Measurements from ENCODE around the gene FARS2. TPM values are rescaled to one million over a fixed set of nuclear protein-coding genes. Genes with fewer than 3 reads are reported as not detected.

FARS2 gene
- polyA plus RNA-seq, 2 of the 4 experiments (the other 2 are of a cell fraction), result 12.9 to 17.5 TPM

DNA sequence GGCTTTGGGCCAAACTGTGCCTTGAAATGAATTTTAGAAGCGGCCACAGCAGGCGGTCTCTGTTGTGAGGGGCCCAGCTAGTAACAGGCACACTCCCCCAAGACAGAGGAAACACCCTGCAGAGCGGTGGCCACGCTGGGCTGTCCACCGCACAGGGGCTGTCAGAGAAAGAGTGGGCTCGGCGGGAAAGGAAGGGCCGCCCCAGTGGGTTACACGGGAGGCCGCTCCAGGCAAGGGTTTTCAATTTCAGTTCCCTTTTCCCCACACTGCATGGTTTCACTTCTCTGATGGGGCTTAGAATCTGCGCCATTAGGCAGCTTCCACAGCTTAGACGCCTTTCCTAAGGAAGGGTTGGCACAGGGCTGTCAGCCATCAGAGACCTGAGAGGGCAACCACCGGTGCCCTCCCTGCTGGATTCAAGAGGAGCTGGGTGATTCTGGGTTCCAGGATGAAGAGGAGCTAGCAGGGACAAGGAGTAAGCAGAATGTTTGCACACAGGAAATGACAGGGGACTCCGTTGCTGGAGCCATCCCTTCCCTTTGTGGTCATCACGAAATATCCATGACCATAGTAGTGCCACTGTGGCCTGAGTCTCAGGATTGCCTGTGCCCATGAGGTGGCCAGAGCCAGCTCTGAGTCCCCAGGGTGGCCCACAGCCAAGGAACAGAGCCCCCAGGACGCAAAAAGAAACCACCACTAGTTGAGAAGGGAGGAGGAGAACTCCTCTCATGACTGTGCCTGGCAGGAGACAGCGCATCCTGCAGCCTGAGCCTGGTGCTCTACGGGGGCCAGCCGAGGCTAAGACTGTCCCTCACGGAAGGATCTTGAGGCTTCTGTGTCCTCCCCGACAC is 462.8 kb downstream of the FARS2 start:
- 86% methylated on average over 16 of the region's 21 CpGs for WGBS (ENCODE audit: missing lambda C conversion rate)
- ATAC-seq, result no peak
- FAIRE-seq, result no peak
- Histone ChIP-seq H3K4me1 (no peaks in the 10 kb centered on the region), H3K4me3 (no peak overlapping the region), H3K9me3 (no peaks in the 10 kb centered on the region), H3K27ac (no peak overlapping the region), H3K4me2 (no peak overlapping the region)
- CTCF ChIA-PET, result no interaction called here
- POLR2A ChIA-PET, result no interaction called here
- no peak for TF ChIP-seq JUN (IDR thresholded peaks at IDR 0.05)
- TF ChIP-seq, protein P1, sequence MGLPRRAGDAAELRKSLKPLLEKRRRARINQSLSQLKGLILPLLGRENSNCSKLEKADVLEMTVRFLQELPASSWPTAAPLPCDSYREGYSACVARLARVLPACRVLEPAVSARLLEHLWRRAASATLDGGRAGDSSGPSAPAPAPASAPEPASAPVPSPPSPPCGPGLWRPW (IDR thresholded peaks at IDR 0.05), result no peak
- TF ChIP-seq E2F6 (IDR thresholded peaks at IDR 0.05; ENCODE audit: borderline replicate concordance, low read depth), result no peak
- TF ChIP-seq, protein P2, sequence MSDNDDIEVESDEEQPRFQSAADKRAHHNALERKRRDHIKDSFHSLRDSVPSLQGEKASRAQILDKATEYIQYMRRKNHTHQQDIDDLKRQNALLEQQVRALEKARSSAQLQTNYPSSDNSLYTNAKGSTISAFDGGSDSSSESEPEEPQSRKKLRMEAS (IDR thresholded peaks at IDR 0.05), result no peak
- no peak for TF ChIP-seq HMGXB4 (CRISPR knock-in tag; IDR thresholded peaks at IDR 0.05; ENCODE audit: borderline replicate concordance)
- TF ChIP-seq, protein P3, sequence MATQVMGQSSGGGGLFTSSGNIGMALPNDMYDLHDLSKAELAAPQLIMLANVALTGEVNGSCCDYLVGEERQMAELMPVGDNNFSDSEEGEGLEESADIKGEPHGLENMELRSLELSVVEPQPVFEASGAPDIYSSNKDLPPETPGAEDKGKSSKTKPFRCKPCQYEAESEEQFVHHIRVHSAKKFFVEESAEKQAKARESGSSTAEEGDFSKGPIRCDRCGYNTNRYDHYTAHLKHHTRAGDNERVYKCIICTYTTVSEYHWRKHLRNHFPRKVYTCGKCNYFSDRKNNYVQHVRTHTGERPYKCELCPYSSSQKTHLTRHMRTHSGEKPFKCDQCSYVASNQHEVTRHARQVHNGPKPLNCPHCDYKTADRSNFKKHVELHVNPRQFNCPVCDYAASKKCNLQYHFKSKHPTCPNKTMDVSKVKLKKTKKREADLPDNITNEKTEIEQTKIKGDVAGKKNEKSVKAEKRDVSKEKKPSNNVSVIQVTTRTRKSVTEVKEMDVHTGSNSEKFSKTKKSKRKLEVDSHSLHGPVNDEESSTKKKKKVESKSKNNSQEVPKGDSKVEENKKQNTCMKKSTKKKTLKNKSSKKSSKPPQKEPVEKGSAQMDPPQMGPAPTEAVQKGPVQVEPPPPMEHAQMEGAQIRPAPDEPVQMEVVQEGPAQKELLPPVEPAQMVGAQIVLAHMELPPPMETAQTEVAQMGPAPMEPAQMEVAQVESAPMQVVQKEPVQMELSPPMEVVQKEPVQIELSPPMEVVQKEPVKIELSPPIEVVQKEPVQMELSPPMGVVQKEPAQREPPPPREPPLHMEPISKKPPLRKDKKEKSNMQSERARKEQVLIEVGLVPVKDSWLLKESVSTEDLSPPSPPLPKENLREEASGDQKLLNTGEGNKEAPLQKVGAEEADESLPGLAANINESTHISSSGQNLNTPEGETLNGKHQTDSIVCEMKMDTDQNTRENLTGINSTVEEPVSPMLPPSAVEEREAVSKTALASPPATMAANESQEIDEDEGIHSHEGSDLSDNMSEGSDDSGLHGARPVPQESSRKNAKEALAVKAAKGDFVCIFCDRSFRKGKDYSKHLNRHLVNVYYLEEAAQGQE (IDR thresholded peaks at IDR 0.05), result no peak
- no peak for TF ChIP-seq RNF2 (IDR thresholded peaks at IDR 0.05; ENCODE audit: borderline replicate concordance, low read depth)
- TF ChIP-seq, protein P4, sequence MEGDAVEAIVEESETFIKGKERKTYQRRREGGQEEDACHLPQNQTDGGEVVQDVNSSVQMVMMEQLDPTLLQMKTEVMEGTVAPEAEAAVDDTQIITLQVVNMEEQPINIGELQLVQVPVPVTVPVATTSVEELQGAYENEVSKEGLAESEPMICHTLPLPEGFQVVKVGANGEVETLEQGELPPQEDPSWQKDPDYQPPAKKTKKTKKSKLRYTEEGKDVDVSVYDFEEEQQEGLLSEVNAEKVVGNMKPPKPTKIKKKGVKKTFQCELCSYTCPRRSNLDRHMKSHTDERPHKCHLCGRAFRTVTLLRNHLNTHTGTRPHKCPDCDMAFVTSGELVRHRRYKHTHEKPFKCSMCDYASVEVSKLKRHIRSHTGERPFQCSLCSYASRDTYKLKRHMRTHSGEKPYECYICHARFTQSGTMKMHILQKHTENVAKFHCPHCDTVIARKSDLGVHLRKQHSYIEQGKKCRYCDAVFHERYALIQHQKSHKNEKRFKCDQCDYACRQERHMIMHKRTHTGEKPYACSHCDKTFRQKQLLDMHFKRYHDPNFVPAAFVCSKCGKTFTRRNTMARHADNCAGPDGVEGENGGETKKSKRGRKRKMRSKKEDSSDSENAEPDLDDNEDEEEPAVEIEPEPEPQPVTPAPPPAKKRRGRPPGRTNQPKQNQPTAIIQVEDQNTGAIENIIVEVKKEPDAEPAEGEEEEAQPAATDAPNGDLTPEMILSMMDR (IDR thresholded peaks at IDR 0.05), result no peak
- TF ChIP-seq JUNB (IDR thresholded peaks at IDR 0.05), result no peak
- no peak for TF ChIP-seq FOSL2 (IDR thresholded peaks at IDR 0.05)
- no peak for TF ChIP-seq FOSL2 (CRISPR knock-in tag; IDR thresholded peaks at IDR 0.05)
- TF ChIP-seq ELK1 (IDR thresholded peaks at IDR 0.05; ENCODE audit: low read depth, low read length), result no peak
- TF ChIP-seq EP300 (IDR thresholded peaks at IDR 0.05), result no peak
- DNase-seq (ENCODE audit: low read depth in 1 of 2, low spot score in 1 of 2), result no peak

DNA sequence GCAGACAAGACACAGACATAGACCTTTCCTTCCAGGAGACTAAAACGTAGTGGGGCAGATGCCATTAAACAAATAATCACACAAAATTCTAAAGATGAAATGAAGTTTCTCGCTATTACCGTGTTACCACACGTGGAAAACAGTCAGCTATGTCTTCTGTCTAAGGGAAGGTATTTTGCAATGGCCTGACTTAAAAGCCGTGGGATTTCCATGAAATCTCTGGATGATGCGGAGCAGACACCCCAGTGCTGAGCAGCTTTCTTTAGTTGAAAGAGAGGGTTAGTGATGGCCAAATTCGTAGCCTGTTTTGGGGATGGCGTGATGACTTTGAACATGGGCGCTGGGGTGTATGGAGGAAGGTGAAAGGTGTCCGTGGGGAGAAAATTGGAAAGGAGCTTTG is 463.6 kb downstream of the FARS2 start:
- ATAC-seq, result no peak
- ChIA-PET POLR2A (no interaction called here), CTCF (interaction anchor here (0.5 kb wide), 1 partner anchor 925 kb away, joined by 4 read pairs; no protein-coding TSS in a partner anchor)
- Histone ChIP-seq H3K4me3 (no peak overlapping the region), H3K27ac (no peak overlapping the region), H3K9me3 (no peaks in the 10 kb centered on the region), H3K4me1 (no peaks in the 10 kb centered on the region), H3K4me2 (no peak overlapping the region)
- DNase-seq (ENCODE audit: low read depth in 1 of 2, low spot score in 1 of 2), result no peak
- no peak for FAIRE-seq
- WGBS (ENCODE audit: missing lambda C conversion rate), result 80% methylated on average over 10 of the region's 10 CpGs
- TF ChIP-seq RNF2 (IDR thresholded peaks at IDR 0.05; ENCODE audit: borderline replicate concordance, low read depth) (no peak), GATA3 (IDR thresholded peaks at IDR 0.05; ENCODE audit: borderline replicate concordance) (no peak), TP53 (CRISPR knock-in tag; IDR thresholded peaks at IDR 0.05) (no peak), ZSCAN20 (CRISPR knock-in tag; IDR thresholded peaks at IDR 0.05) (no peak), POLR2A (IDR thresholded peaks at IDR 0.05; ENCODE audit: low read length) (no peak), ZFP36 (IDR thresholded peaks at IDR 0.05; ENCODE audit: borderline replicate concordance, partially characterized antibody) (no peak), CBX8 (IDR thresholded peaks at IDR 0.05) (no peak)
- TF ChIP-seq, protein P1 (IDR thresholded peaks at IDR 0.05), result no peak

All from A549 (cell line).